Stimulated activated CD8-positive, alpha-beta memory T cell treated with anti-CD3 and anti-CD28 coated beads, Interleukin-4, amount 100 ng/mL, for 4 hours (primary cell): ENCODE results near the gene PLEKHA4.
A peak's percentile ranks its signal among the peaks of the same experiment; 100 is the strongest.
"Not testable (repeated sequence)": the region's sequence is repeated elsewhere in the genome, so short reads cannot be mapped to it uniquely, and the experiment has no call there.

Experiments used
- DNase-seq, 2 donors: peaks; one replicate each; pipeline ENCODE4 v3.0.0-alpha.2; 2020; ENCODE audit warnings: low read depth in 2 of 2, low spot score in 1 of 2

Gene PLEKHA4

GRCh38 chr19:48887861-48888612, 19.6 kb upstream of the PLEKHA4 start:
- no peak for DNase-seq

GRCh38 chr19:48883726-48884125, 15.3 kb upstream of the PLEKHA4 start:
- DNase-seq = no peak

- no peak for DNase-seq
Measured at GRCh38 chr19:48881741-48882657, 13.6 kb upstream of the PLEKHA4 start.

GRCh38 chr19:48879696-48880095, 11.3 kb upstream of the PLEKHA4 start:
- not testable (repeated sequence) for DNase-seq

- no peak for DNase-seq
Measured at GRCh38 chr19:48879025-48879637, 10.7 kb upstream of the PLEKHA4 start.

GRCh38 chr19:48878196-48879024, 10.0 kb upstream of the PLEKHA4 start:
- no peak for DNase-seq

GRCh38 chr19:48877855-48878195, 9.4 kb upstream of the PLEKHA4 start:
- DNase-seq = no peak

- DNase-seq = not testable (repeated sequence)
Measured at GRCh38 chr19:48876043-48876981, 7.9 kb upstream of the PLEKHA4 start.

GRCh38 chr19:48874303-48875135, 6.1 kb upstream of the PLEKHA4 start:
- DNase-seq = no peak

GRCh38 chr19:48873476-48874302, 5.3 kb upstream of the PLEKHA4 start:
- no peak for DNase-seq

- DNase-seq = peak in 1 of 2 donors; percentile 54
Measured at GRCh38 chr19:48872884-48873475, 4.6 kb upstream of the PLEKHA4 start.

- DNase-seq = peak; percentile 97 to 100
Measured at GRCh38 chr19:48872182-48872883, 3.9 kb upstream of the PLEKHA4 start, which contains the start of gene PPP1R15A. PPP1R15A (plus strand) TSS chr19:48872421; CDS start chr19:48873234, 813 bp downstream.

GRCh38 chr19:48871471-48872181, 3.2 kb upstream of the PLEKHA4 start:
- DNase-seq = not testable (repeated sequence)

- DNase-seq = no peak
Measured at GRCh38 chr19:48870048-48870447, 1.6 kb upstream of the PLEKHA4 start.

- DNase-seq = no peak
Measured at GRCh38 chr19:48867746-48868113, 687 bp downstream of the PLEKHA4 start.

GRCh38 chr19:48867123-48867745, 1.2 kb downstream of the PLEKHA4 start:
- DNase-seq = no peak
